Hepatic stellate cell (primary cell): ENCODE results near the gene HRCT1.
A peak's percentile ranks its signal among the peaks of the same experiment; 100 is the strongest.

Experiments
- DNase-seq: peaks from one replicate; pipeline ENCODE4 v3.0.0; 2011; ENCODE audit warnings: low spot score

HRCT1 gene

DNA sequence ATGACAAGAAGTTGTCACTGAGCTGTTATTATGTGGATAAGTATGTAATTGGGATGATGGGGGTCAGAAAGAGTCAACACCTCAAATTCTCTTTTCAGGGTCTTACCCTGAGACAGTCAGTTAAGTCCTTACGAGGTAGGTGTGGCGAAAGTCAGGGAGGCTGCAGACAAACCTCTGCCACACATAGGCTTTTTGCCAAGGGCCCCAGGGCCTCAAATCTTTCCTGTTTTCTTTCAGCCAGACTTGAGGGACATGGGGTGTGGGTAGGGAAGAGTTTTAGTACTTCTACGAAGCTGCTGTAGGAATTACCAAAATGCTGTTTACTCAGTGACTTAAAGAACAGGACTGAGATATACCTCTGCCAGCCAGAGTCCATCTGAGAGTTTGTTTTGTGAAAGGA is 38.2 kb downstream of the HRCT1 start:
- DNase-seq = no peak

DNA sequence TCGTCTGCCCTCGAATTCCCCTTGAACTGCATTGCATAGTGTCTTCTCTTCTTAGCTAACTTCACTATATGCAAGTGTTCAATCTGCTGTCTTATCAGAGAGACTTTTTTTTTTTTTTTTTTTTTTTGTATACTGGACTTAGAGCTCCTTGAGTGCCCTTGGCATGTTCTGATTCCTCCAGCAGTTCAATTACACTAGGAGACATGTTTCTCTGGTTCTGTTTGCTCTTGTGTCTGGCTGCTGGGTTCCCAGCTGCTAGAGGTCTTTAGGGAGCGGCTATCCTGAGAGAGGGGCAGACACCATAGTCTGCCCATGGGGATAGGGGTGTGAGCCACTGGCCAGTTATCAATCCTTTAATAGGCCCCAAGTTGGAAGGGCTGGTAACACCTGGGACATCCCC is 38.8 kb downstream of the HRCT1 start:
- DNase-seq = no peak

DNA sequence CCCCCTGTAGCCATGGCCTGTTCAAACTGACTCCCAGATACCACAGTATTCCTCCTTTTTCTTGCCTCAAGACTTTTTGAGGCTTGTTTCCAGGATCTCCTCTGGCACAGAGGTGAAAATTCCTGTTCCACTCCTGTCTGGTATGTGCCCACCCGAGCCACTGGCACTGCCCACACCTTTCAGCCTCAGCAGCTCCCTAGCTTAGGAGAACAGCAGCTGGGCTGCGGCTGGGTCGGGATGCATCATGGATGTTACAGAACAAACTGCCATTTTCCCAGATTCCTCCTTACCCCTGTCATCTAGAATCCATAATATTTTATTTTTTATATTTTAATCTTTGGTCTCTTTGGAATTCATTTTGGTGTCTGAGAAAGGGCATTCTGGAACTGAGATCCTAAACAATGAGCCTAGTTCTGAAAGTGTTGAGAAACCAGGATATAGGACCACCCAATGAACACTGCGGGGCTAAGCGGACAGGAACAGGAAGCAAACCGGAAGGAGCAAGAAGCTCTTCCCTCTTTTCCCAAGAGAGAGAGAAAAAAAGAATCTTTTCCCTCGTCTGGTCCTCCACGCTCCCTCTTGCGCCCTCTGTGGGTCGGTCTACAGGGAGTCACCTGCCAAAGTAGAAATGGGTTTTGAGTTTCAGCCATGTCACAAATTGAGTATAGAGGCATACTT is 39.5 kb downstream of the HRCT1 start:
- DNase-seq = peak; percentile 67

DNA sequence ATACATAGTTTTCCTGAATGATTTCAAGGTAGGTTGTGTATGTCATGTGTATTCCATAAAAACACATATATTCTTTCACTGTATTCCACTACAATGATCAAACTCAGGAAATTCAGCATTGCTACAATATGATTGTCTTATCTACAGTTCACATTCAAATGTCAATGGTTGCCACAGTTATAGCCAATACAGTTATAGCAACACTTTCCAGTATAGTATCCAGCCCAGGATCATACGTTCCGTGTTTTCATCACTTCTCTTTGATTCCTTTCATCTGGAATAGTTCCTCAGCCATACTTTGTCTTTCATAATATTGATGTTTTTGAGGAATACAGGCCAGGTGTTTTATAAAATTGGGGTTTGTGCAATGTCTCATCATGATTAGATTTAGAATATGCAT is 42.4 kb downstream of the HRCT1 start:
- no peak for DNase-seq

DNA sequence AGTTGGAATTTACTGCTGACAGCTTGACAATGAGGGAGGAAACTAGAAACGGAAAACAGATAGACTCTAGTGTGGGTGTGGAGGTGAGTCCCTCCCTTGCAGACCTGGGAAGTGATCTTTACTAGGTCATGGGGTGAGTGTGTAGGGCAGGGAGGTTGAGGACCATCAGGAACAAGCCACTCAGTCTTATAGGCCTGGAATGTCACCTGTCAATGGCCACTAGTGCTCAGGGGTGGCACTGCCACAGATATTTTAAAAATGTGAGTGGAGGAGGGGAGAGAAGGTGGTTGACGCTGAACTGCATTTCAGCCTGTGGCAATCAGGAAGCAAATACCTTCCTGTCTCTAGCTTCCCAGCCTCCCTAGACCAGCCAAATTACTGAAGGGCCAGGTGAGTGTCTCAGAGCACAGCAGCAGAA is 42.9 kb downstream of the HRCT1 start:
- DNase-seq = no peak

DNA sequence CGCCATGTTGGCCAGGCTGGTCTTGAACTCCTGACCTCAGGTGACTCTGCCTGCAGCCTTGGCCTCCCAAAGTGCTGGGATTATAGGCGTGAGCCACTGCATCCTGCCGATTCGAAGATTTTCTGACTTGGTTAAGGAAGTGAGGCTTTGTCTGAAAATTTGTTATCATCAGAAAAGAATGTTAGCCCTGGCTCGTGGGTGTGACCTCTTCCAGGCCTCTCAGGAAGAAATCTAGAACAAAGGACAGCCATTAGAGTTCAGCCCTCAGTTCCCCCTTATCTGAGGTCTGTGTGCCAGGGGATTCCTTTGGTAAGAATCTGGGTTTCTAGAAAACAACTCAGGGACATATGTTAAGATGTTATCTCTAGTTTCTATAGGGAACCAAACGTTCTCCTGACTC is 45.7 kb downstream of the HRCT1 start:
- no peak for DNase-seq

DNA sequence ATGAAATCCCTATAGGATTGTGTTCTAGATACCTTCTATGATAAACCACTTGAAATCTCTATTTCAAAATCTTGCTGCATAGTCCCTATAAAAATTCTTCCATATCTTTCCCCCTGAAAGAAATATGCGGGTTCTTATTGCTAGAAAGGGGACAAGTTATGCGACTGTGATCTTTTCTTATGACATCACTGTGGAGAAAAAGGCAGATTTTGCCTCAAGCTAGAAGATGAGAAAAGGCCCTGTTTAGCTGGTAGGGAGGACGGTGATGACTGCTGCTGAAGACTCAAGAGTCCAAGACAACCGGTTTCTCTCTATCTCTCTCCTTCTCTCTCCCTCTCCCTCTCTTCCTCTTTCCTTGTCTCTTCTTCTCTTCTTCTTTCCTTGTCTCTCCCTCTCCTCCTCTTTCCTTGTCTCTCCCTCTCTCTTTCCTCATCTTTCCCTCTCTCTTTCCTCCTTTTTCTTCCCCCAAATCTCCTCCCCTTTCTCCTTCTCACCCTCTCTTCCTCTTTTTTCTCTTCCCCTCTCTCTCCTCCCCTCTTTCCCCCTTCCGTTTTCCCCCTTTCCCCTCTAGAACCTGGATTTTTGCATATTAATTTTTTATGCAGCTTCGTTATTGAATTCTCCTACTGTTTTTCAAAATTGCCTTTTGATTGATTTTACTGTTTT is 46.7 kb downstream of the HRCT1 start:
- DNase-seq = no peak

DNA sequence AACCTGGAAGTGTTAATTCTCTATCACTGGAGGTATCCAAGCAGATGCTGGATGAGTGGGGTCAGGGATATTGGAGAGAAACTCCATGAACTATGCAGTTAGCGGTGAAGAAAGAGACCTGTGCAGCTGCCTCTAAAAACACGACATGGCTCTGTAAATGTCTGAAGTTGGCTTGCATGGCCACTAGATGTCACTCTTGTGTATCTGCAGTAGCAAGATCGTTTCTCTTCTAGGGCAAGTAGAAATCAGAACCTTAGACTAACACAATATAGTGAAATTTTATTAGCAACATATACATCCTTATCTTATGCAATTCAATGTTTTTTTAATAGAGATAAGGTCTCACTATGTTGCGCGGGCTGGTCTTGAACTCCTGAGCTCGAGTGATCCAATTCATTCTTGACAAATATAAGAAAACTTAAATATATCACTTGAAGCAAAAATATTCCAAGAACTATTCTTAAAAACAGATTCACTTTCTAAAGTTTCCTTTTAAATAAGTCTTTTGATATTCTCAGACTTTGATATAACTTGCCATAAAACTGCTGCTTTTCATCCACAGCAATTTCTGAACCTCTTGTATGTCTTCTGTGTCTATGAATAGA is 49.0 kb downstream of the HRCT1 start:
- DNase-seq = peak; percentile 49

DNA sequence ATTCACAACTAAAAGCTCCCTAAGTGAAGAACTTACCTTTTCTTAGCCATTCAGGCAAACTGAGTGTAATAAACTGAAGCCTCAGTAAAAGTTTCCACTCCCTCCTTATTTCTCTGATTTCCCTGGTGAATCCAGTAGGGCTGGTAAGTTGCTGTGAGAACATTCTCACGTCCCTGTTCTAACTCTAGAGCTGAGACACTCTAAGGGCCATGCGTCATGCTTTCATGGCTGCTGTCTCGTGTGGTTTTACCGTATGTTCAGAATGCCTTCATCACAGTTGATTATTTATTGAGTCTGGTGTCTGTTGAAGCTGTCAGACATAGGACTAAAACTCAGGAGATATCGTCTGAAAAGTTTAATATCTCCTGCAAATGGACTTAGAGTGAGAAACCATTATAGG is 50.6 kb downstream of the HRCT1 start:
- DNase-seq = no peak
